Activated gamma-delta T cell treated with Interleukin-2 at 50 U/mL for 16 hours (primary cell): ENCODE measurements around the gene BABAM1.

Experiments
- DNase-seq: peaks from one replicate; pipeline ENCODE4 v3.0.0-alpha.2; 2020

Gene BABAM1

GRCh38 chr19:17304386-17305215 lies 37.4 kb downstream of the BABAM1 start:
- DNase-seq, result no peak

GRCh38 chr19:17305216-17305516 lies 37.9 kb downstream of the BABAM1 start:
- no peak for DNase-seq

- peak; percentile 94 for DNase-seq
Measured at GRCh38 chr19:17305517-17306284, 38.5 kb downstream of the BABAM1 start, which contains the start of gene MRPL34. TSS of gene MRPL34 (plus strand) at chr19:17305872. CDS start at chr19:17305893, 21 bp downstream.

- DNase-seq, result no peak
Measured at GRCh38 chr19:17306285-17306714, 39.1 kb downstream of the BABAM1 start.

- no peak for DNase-seq
Measured at GRCh38 chr19:17307876-17308377, 40.7 kb downstream of the BABAM1 start.

- peak; percentile 99 for DNase-seq
Measured at GRCh38 chr19:17309198-17309964, 42.1 kb downstream of the BABAM1 start, which contains the start of gene DDA1. TSS of gene DDA1 (plus strand) at chr19:17309563. CDS start at chr19:17309655, 92 bp downstream.

GRCh38 chr19:17309965-17310461 lies 42.8 kb downstream of the BABAM1 start:
- DNase-seq, result no peak

- DNase-seq, result no peak
Measured at GRCh38 chr19:17311455-17312188, 44.4 kb downstream of the BABAM1 start.

- DNase-seq, result no peak
Measured at GRCh38 chr19:17312189-17313113, 45.2 kb downstream of the BABAM1 start.

GRCh38 chr19:17314007-17314593 lies 46.9 kb downstream of the BABAM1 start:
- no peak for DNase-seq

GRCh38 chr19:17318966-17319365 lies 51.7 kb downstream of the BABAM1 start:
- no peak for DNase-seq

- no peak for DNase-seq
Measured at GRCh38 chr19:17319473-17320238, 52.4 kb downstream of the BABAM1 start.

- DNase-seq, result no peak
Measured at GRCh38 chr19:17320435-17320834, 53.2 kb downstream of the BABAM1 start.

- DNase-seq, result no peak
Measured at GRCh38 chr19:17321655-17322489, 54.6 kb downstream of the BABAM1 start.

- DNase-seq, result no peak
Measured at GRCh38 chr19:17322854-17323253, 55.6 kb downstream of the BABAM1 start.

- no peak for DNase-seq
Measured at GRCh38 chr19:17323300-17323963, 56.2 kb downstream of the BABAM1 start.

GRCh38 chr19:17323964-17324332 lies 56.7 kb downstream of the BABAM1 start:
- DNase-seq, result no peak
